CD4-positive, alpha-beta T cell (primary cell): ENCODE results near the gene LINC00305. TPM values are rescaled to one million over a fixed set of nuclear protein-coding genes. Genes with fewer than 3 reads are reported as not detected.

Source experiments
- ATAC-seq: fragments of 200-7000 bp; cut with Tn5 transposase; one replicate; pipeline ENCODE4 v1.10.0; 2022; ENCODE audit warnings: mild to moderate bottlenecking; ENCODE audit not compliant: poor library complexity
- CTCF ChIA-PET: fragments of 350-600 bp; sonication (Branson Sonifier 250); formaldehyde crosslinking; loops from one replicate; lab custom pipeline; 2021; ENCODE audit warnings: antibody characterized with exemption, inconsistent platforms; lab: Charles Lee
- POLR2A ChIA-PET: fragments of 350-600 bp; sonication (Branson Sonifier 250); formaldehyde crosslinking; loops from one replicate; lab custom pipeline; 2021; ENCODE audit warnings: antibody characterized with exemption, inconsistent platforms; lab: Charles Lee
- DNase-seq, 14 experiments: peaks; one replicate each; pipeline ENCODE4 v3.0.0-alpha.2; 2013 to 2020; ENCODE audit warnings: mixed read lengths in 2 of 14
- H3K27ac ChIP-seq, 2 donors: one replicate each; pipeline versions ENCODE4 v1.5.1 to v1.7.0; 2013; ENCODE audit warnings: low read length in 2 of 2, low read depth in 1 of 2, mild to moderate bottlenecking in 1 of 2
- H3K27me3 ChIP-seq, 2 experiments: 1 replicate in 1 of 2; 2 replicates in 1 of 2; pipeline versions ENCODE4 v1.6.1 to v1.7.0; 2013; ENCODE audit warnings: low read length in 2 of 2, control low read depth in 1 of 2, mild to moderate bottlenecking in 1 of 2, moderate library complexity in 1 of 2; ENCODE audit not compliant: insufficient read depth in 2 of 2, control insufficient read depth in 1 of 2
- H3K36me3 ChIP-seq: one replicate; pipeline ENCODE4 v1.6.1; 2013; ENCODE audit warnings: low read length, control low read depth; ENCODE audit not compliant: insufficient read depth
- H3K4me1 ChIP-seq: one replicate; pipeline ENCODE4 v1.6.1; 2013; ENCODE audit warnings: low read length, control low read depth; ENCODE audit not compliant: insufficient read depth
- H3K4me3 ChIP-seq: one replicate; pipeline ENCODE4 v1.5.1; 2013; ENCODE audit warnings: mild to moderate bottlenecking, low read length, moderate library complexity
- H3K9me3 ChIP-seq, 2 experiments: 1 replicate in 1 of 2; 2 replicates in 1 of 2; pipeline versions ENCODE4 v1.6.1 to v1.7.0; 2013; ENCODE audit warnings: low read length in 2 of 2, mild to moderate bottlenecking in 2 of 2, control low read depth in 1 of 2, moderate library complexity in 1 of 2; ENCODE audit not compliant: control insufficient read depth in 1 of 2, insufficient read depth in 1 of 2
- H3K27ac Mint-ChIP-seq: one replicate; pipeline ENCODE4 v1.8.0; 2020; ENCODE audit warnings: mixed read lengths
- H3K27me3 Mint-ChIP-seq: one replicate; pipeline ENCODE4 v1.8.0; 2021; ENCODE audit warnings: mixed read lengths
- H3K36me3 Mint-ChIP-seq: one replicate; pipeline ENCODE4 v1.8.0; 2021; ENCODE audit warnings: low read depth, mixed read lengths
- H3K4me1 Mint-ChIP-seq: one replicate; pipeline ENCODE4 v1.8.0; 2021; ENCODE audit warnings: low read depth, mixed read lengths
- H3K4me3 Mint-ChIP-seq: one replicate; pipeline ENCODE4 v1.8.0; 2020; ENCODE audit warnings: mild to moderate bottlenecking, mixed read lengths
- H3K9me3 Mint-ChIP-seq: one replicate; pipeline ENCODE4 v1.8.0; 2020; ENCODE audit warnings: mixed read lengths
- intact Hi-C, 2 experiments: fragments of 100-400 bp; cut with DNase I in 1 of 2; cut with micrococcal nuclease in 1 of 2; formaldehyde crosslinking; loops; one replicate each; pipeline versions ENCODE4 v1.15.1 to v1.9.0; 2023 to 2025; cut with DNase I, micrococcal nuclease
- total RNA-seq, 174 experiments: library from RNA in 2 of 174; stranded (reverse) in 2 of 174; gene quantifications; one replicate each; pipeline ENCODE4 v1.2.3 and lab custom pipeline; 2021 to 2026
- TF ChIP-seq, protein P1 (sequence below): fragments of 200-600 bp; IDR thresholded peaks from one replicate; pipeline ENCODE4 v1.8.0; 2022; ENCODE audit warnings: antibody characterized with exemption, mild to moderate bottlenecking

LINC00305 gene
- total RNA-seq, 2 experiments from 2014 or later, result not detected

- Mint-ChIP-seq H3K27ac (no peak overlapping the region), H3K9me3 (no peaks in the 10 kb centered on the region), H3K36me3 (no peaks in the 10 kb centered on the region), H3K27me3 (no peaks in the 10 kb centered on the region), H3K4me1 (no peaks in the 10 kb centered on the region), H3K4me3 (no peak overlapping the region)
- no peaks in the 10 kb centered on the region for H3K27me3 ChIP-seq
- POLR2A ChIA-PET, result no interaction called here
- no peak overlapping the region for H3K27ac ChIP-seq
- no peaks in the 10 kb centered on the region for H3K4me1 ChIP-seq
- peaks cover 0 to 5% of the 10 kb centered on the region in 2 experiments for H3K9me3 ChIP-seq
- TF ChIP-seq, protein P1, sequence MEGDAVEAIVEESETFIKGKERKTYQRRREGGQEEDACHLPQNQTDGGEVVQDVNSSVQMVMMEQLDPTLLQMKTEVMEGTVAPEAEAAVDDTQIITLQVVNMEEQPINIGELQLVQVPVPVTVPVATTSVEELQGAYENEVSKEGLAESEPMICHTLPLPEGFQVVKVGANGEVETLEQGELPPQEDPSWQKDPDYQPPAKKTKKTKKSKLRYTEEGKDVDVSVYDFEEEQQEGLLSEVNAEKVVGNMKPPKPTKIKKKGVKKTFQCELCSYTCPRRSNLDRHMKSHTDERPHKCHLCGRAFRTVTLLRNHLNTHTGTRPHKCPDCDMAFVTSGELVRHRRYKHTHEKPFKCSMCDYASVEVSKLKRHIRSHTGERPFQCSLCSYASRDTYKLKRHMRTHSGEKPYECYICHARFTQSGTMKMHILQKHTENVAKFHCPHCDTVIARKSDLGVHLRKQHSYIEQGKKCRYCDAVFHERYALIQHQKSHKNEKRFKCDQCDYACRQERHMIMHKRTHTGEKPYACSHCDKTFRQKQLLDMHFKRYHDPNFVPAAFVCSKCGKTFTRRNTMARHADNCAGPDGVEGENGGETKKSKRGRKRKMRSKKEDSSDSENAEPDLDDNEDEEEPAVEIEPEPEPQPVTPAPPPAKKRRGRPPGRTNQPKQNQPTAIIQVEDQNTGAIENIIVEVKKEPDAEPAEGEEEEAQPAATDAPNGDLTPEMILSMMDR, result no peak
- CTCF ChIA-PET, result no interaction called here
- ATAC-seq (no peak), DNase-seq (no peak)
- no peaks in the 10 kb centered on the region for H3K36me3 ChIP-seq
- intact Hi-C loops, result no loop called here
- no peak overlapping the region for H3K4me3 ChIP-seq
Observed at GRCh38 chr18:64111950-64112349, 36.9 kb downstream of the LINC00305 start.

- peaks cover 0 to 5% of the 10 kb centered on the region in 2 experiments for H3K9me3 ChIP-seq
- H3K4me1 ChIP-seq, result no peaks in the 10 kb centered on the region
- POLR2A ChIA-PET, result no interaction called here
- Mint-ChIP-seq H3K27ac (no peak overlapping the region), H3K36me3 (no peaks in the 10 kb centered on the region), H3K27me3 (no peaks in the 10 kb centered on the region), H3K9me3 (no peaks in the 10 kb centered on the region), H3K4me3 (no peak overlapping the region), H3K4me1 (no peaks in the 10 kb centered on the region)
- TF ChIP-seq, protein P1, result no peak
- no peak overlapping the region for H3K4me3 ChIP-seq
- CTCF ChIA-PET, result no interaction called here
- ATAC-seq (no peak), DNase-seq (no peak)
- H3K27me3 ChIP-seq, result no peaks in the 10 kb centered on the region
- H3K27ac ChIP-seq, result no peak overlapping the region
- no peaks in the 10 kb centered on the region for H3K36me3 ChIP-seq
- intact Hi-C loops, result no loop called here
Observed at GRCh38 chr18:64110692-64111480, 38.0 kb downstream of the LINC00305 start.

- Histone ChIP-seq H3K4me3 (no peak overlapping the region), H3K36me3 (no peaks in the 10 kb centered on the region), H3K4me1 (no peaks in the 10 kb centered on the region), H3K9me3 (no peaks in the 10 kb centered on the region), H3K27me3 (no peaks in the 10 kb centered on the region), H3K27ac (no peak overlapping the region)
- no peak overlapping the region for H3K27ac Mint-ChIP-seq
- no peaks in the 10 kb centered on the region for H3K9me3 Mint-ChIP-seq
- H3K4me1 Mint-ChIP-seq, result no peaks in the 10 kb centered on the region
- intact Hi-C loops, result no loop called here
- no peak for ATAC-seq
- ChIA-PET POLR2A (no interaction called here), CTCF (no interaction called here)
- no peaks in the 10 kb centered on the region for H3K27me3 Mint-ChIP-seq
- H3K36me3 Mint-ChIP-seq, result no peaks in the 10 kb centered on the region
- TF ChIP-seq, protein P1, result no peak
- H3K4me3 Mint-ChIP-seq, result no peak overlapping the region
- no peak for DNase-seq
Observed at GRCh38 chr18:64103986-64104385, 44.9 kb downstream of the LINC00305 start.
